SK-N-MC (cell line): ENCODE data around the gene DGKB.

Experiments used
- EZH2 ChIP-seq: fragments of 200-600 bp; sonication (generic); IDR thresholded peaks from one replicate; pipeline ENCODE4 v1.6.1; 2017; ENCODE audit warnings: antibody characterized with exemption
- FOXP2 ChIP-seq: optimal IDR thresholded peaks from 2 replicates; pipeline ENCODE3; 2011; ENCODE audit warnings: mild to moderate bottlenecking, moderate library complexity; ENCODE audit not compliant: insufficient read depth; ENCODE audit errors: extremely low read length, control extremely low read depth
- POLR2AphosphoS5 ChIP-seq: IDR thresholded peaks from 2 replicates; pipeline ENCODE4 v1.6.1; 2012; ENCODE audit warnings: mild to moderate bottlenecking, low read depth, low read length, borderline replicate concordance

DNA sequence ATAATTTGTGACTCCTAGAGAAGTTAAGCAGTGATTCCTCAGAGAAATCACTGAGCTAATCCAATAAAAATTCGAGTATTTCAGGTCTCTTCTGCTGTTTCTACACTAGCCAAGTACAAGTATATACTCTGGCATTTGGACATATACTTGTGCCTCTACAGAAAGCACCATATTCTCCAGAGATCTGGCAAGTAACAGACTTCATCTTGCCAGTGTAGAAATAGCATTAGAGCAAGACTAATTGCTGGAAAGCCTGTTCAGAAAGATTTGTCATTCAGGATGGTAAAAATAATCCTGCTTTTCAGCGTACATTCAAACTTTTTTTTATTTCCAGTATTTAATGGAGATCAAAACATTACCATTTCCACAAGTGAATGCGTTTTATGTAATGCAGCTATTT lies 502.3 kb downstream of the DGKB start:
- TF ChIP-seq POLR2AphosphoS5: no peak
- TF ChIP-seq EZH2: no peak
- TF ChIP-seq FOXP2: no peak
